ENCODE results near the gene PLOD1. TPM values are rescaled to one million over a fixed set of nuclear protein-coding genes. Genes with fewer than 3 reads are reported as not detected.
A peak's percentile ranks its signal among the peaks of the same experiment; 100 is the strongest.

PLOD1 gene
- total RNA-seq, 1 donor from 2014 or later: 173 TPM

- Mint-ChIP-seq H3K27ac (ENCODE audit: unreplicated experiment) (peak within 1 kb of the TSS; percentile 91), H3K4me3 (ENCODE audit: unreplicated experiment) (peak within 1 kb of the TSS; percentile 95), H3K4me1 (ENCODE audit: unreplicated experiment) (peaks cover 17% of the 10 kb centered on the region), H3K36me3 (ENCODE audit: low read depth, unreplicated experiment) (peaks cover 27% of the 10 kb centered on the region), H3K27me3 (ENCODE audit: unreplicated experiment) (peaks cover 9% of the 10 kb centered on the region), H3K9me3 (ENCODE audit: unreplicated experiment) (no peaks in the 10 kb centered on the region)
- DNase-seq (ENCODE audit: low spot score): peak; percentile 97
- no peak for TF ChIP-seq CTCF (IDR thresholded peaks at IDR 0.05; ENCODE audit: unreplicated experiment)
These were observed 45.5 kb downstream of the PLOD1 start, which contains the start of gene MFN2 for GRCh38 chr1:11979851-11980675. MFN2 (plus strand) TSS chr1:11980444; CDS start chr1:11989169, 8,725 bp downstream.

GRCh38 chr1:11980676-11980972 lies 46.1 kb downstream of the PLOD1 start:
- Mint-ChIP-seq H3K4me3 (ENCODE audit: unreplicated experiment) (peak overlapping the region; percentile 95), H3K9me3 (ENCODE audit: unreplicated experiment) (no peaks in the 10 kb centered on the region), H3K27me3 (ENCODE audit: unreplicated experiment) (peaks cover 7% of the 10 kb centered on the region), H3K4me1 (ENCODE audit: unreplicated experiment) (peaks cover 19% of the 10 kb centered on the region), H3K27ac (ENCODE audit: unreplicated experiment) (peak overlapping the region; percentile 91), H3K36me3 (ENCODE audit: low read depth, unreplicated experiment) (peaks cover 24% of the 10 kb centered on the region)
- TF ChIP-seq CTCF (IDR thresholded peaks at IDR 0.05; ENCODE audit: unreplicated experiment): no peak
- no peak for DNase-seq (ENCODE audit: low spot score)

GRCh38 chr1:11981378-11982009 lies 47.0 kb downstream of the PLOD1 start:
- Mint-ChIP-seq H3K36me3 (ENCODE audit: low read depth, unreplicated experiment) (peaks cover 31% of the 10 kb centered on the region), H3K4me1 (ENCODE audit: unreplicated experiment) (peaks cover 25% of the 10 kb centered on the region), H3K27ac (ENCODE audit: unreplicated experiment) (peak overlapping the region; percentile 91), H3K27me3 (ENCODE audit: unreplicated experiment) (peaks cover 5% of the 10 kb centered on the region), H3K4me3 (ENCODE audit: unreplicated experiment) (peak overlapping the region; percentile 95), H3K9me3 (ENCODE audit: unreplicated experiment) (no peaks in the 10 kb centered on the region)
- no peak for DNase-seq (ENCODE audit: low spot score)
- TF ChIP-seq CTCF (IDR thresholded peaks at IDR 0.05; ENCODE audit: unreplicated experiment): no peak

GRCh38 chr1:11982010-11982392 lies 47.5 kb downstream of the PLOD1 start:
- no peak for TF ChIP-seq CTCF (IDR thresholded peaks at IDR 0.05; ENCODE audit: unreplicated experiment)
- DNase-seq (ENCODE audit: low spot score): no peak
- H3K4me3 Mint-ChIP-seq (ENCODE audit: unreplicated experiment): peak overlapping the region; percentile 95
- H3K4me1 Mint-ChIP-seq (ENCODE audit: unreplicated experiment): peaks cover 25% of the 10 kb centered on the region
- peaks cover 31% of the 10 kb centered on the region for H3K36me3 Mint-ChIP-seq (ENCODE audit: low read depth, unreplicated experiment)
- no peaks in the 10 kb centered on the region for H3K9me3 Mint-ChIP-seq (ENCODE audit: unreplicated experiment)
- H3K27me3 Mint-ChIP-seq (ENCODE audit: unreplicated experiment): peaks cover 5% of the 10 kb centered on the region
- peak overlapping the region; percentile 68 for H3K27ac Mint-ChIP-seq (ENCODE audit: unreplicated experiment)

- Mint-ChIP-seq H3K36me3 (ENCODE audit: low read depth, unreplicated experiment) (peaks cover 35% of the 10 kb centered on the region), H3K9me3 (ENCODE audit: unreplicated experiment) (no peaks in the 10 kb centered on the region), H3K4me3 (ENCODE audit: unreplicated experiment) (peak overlapping the region; percentile 22), H3K27me3 (ENCODE audit: unreplicated experiment) (peaks cover 5% of the 10 kb centered on the region), H3K4me1 (ENCODE audit: unreplicated experiment) (peaks cover 18% of the 10 kb centered on the region), H3K27ac (ENCODE audit: unreplicated experiment) (peak overlapping the region; percentile 21)
- TF ChIP-seq CTCF (IDR thresholded peaks at IDR 0.05; ENCODE audit: unreplicated experiment): no peak
- DNase-seq (ENCODE audit: low spot score): no peak
These were observed 49.6 kb downstream of the PLOD1 start for GRCh38 chr1:11984121-11984520.

All from endothelial cell (in vitro differentiated cells).